Myometrial cell (primary cell): ENCODE data around the gene RPA1. TPM values are rescaled to one million over a fixed set of nuclear protein-coding genes. Genes with fewer than 3 reads are reported as not detected.

ENCODE experiments used
- total RNA-seq: library from RNA; depleted of rRNA; stranded (reverse); fragments of >200 nt; gene quantifications from 2 replicates; pipeline ENCODE4 v1.2.3, GENCODE V29; 2015

Gene RPA1
- 24.8 and 40.9 TPM in 2 replicates for total RNA-seq

GRCh38 chr17:1829592-1830257 lies at the start of gene RPA1, which contains the start of gene SMYD4:
Gene RPA1, plus strand, starts transcription at chr17:1830005. Its CDS starts 89 bp downstream, at chr17:1830094.
Gene SMYD4, minus strand, starts transcription at chr17:1829902. Its CDS starts 1,908 bp downstream, at chr17:1827994.

Other genes with a start within 250 kb of the RPA1 start
- gene SLC43A2, start 201.2 kb upstream of the RPA1 start, total RNA-seq, result 24.2 and 28.5 TPM in 2 replicates
- 0.89 and 1.4 TPM in 2 replicates for gene SCARF1, start 184.3 kb upstream of the RPA1 start, total RNA-seq
- gene RILP, start 180.1 kb upstream of the RPA1 start, total RNA-seq, result 15.9 and 28.2 TPM in 2 replicates
- gene PRPF8, start 145.1 kb upstream of the RPA1 start, total RNA-seq, result 129 and 139 TPM in 2 replicates
- 2.6 and 2.8 TPM in 2 replicates for gene TLCD2, start 119.6 kb upstream of the RPA1 start, total RNA-seq
- gene WDR81, start 105.3 kb upstream of the RPA1 start, total RNA-seq, result 23.4 and 23.9 TPM in 2 replicates
- not detected in 2 replicates for gene SERPINF2, start 87.1 kb upstream of the RPA1 start, total RNA-seq
- gene SERPINF1, start 67.9 kb upstream of the RPA1 start, total RNA-seq, result 61.1 and 112 TPM in 2 replicates
- gene SMYD4, start 103 bp upstream of the RPA1 start, total RNA-seq, result 5.2 and 8.0 TPM in 2 replicates
- gene RTN4RL1, start 195.3 kb downstream of the RPA1 start, total RNA-seq, result under 0.01 and 0.29 TPM in 2 replicates
- 23.6 and 30.1 TPM in 2 replicates for gene DPH1, start 200.1 kb downstream of the RPA1 start, total RNA-seq
- 72.0 and 89.9 TPM in 2 replicates for gene OVCA2, start 212.0 kb downstream of the RPA1 start, total RNA-seq
- gene HIC1, start 225.1 kb downstream of the RPA1 start, total RNA-seq, result 112 and 136 TPM in 2 replicates